HG03432 (cell line): ENCODE results near the gene CEP85.

Experiments used
- ATAC-seq: cut with Tn5 transposase; IDR thresholded peaks from one replicate; pipeline ENCODE4 v1.9.1; 2021; ENCODE audit warnings: mild to moderate bottlenecking, moderate library complexity; ENCODE audit not compliant: unreplicated experiment

CEP85 gene

GRCh38 chr1:26276432-26276838 lies 42.4 kb downstream of the CEP85 start:
- no peak for ATAC-seq

GRCh38 chr1:26277261-26277661 lies 43.3 kb downstream of the CEP85 start:
- no peak for ATAC-seq

GRCh38 chr1:26277719-26278118 lies 43.7 kb downstream of the CEP85 start:
- ATAC-seq: no peak

- ATAC-seq: no peak
Measured at GRCh38 chr1:26278303-26278702, 44.3 kb downstream of the CEP85 start.

GRCh38 chr1:26278724-26279455 lies 44.9 kb downstream of the CEP85 start:
- no peak for ATAC-seq

- peak; percentile 81 for ATAC-seq
Measured at GRCh38 chr1:26279456-26280332, 45.7 kb downstream of the CEP85 start, which contains the start of gene SH3BGRL3. Gene SH3BGRL3 (plus strand): TSS chr1:26280086. CDS start chr1:26280156, 70 bp downstream.

- no peak for ATAC-seq
Measured at GRCh38 chr1:26280333-26281042, 46.5 kb downstream of the CEP85 start.

- ATAC-seq: no peak
Measured at GRCh38 chr1:26281091-26281958, 47.3 kb downstream of the CEP85 start.

- no peak for ATAC-seq
Measured at GRCh38 chr1:26281971-26282370, 48.0 kb downstream of the CEP85 start.

- no peak for ATAC-seq
Measured at GRCh38 chr1:26282401-26282918, 48.5 kb downstream of the CEP85 start.

- no peak for ATAC-seq
Measured at GRCh38 chr1:26283279-26283853, 49.4 kb downstream of the CEP85 start.

GRCh38 chr1:26283871-26284596 lies 50.0 kb downstream of the CEP85 start:
- no peak for ATAC-seq

- peak; percentile 26 for ATAC-seq
Measured at GRCh38 chr1:26284597-26285347, 50.8 kb downstream of the CEP85 start.

GRCh38 chr1:26285366-26286063 lies 51.5 kb downstream of the CEP85 start:
- ATAC-seq: no peak

GRCh38 chr1:26286064-26286416 lies 52.0 kb downstream of the CEP85 start:
- ATAC-seq: no peak

GRCh38 chr1:26287033-26287711 lies 53.2 kb downstream of the CEP85 start:
- ATAC-seq: peak; percentile 30

- no peak for ATAC-seq
Measured at GRCh38 chr1:26287811-26288210, 53.8 kb downstream of the CEP85 start.
